ENCODE data around the gene C14orf93. TPM values are rescaled to one million over a fixed set of nuclear protein-coding genes. Genes with fewer than 3 reads are reported as not detected.

Gene C14orf93
- 4.4 TPM for polyA plus RNA-seq (2013, experiment 1 of 2)
- 6.1 TPM for polyA plus RNA-seq (2013, experiment 2 of 2)

- Histone ChIP-seq H3K9me3 (ENCODE audit: insufficient read depth, low read depth, low read length) (no peaks in the 10 kb centered on the region), H3K9ac (ENCODE audit: low read depth, low read length) (peak within 1 kb of the TSS; percentile 62), H3K27ac (ENCODE audit: low read depth, low read length) (0 out of 2 replicates have a peak within 1 kb of the TSS, but pooled peaks have one; percentile 3), H3K36me3 (ENCODE audit: insufficient read depth, low read length) (no peaks in the 10 kb centered on the region), H3K4me3 (ENCODE audit: low read length) (peak within 1 kb of the TSS; percentile 59), H3K4me1 (ENCODE audit: insufficient read depth, low read length) (peaks cover 21% of the 10 kb centered on the region), H3K27me3 (ENCODE audit: insufficient read depth, low read length) (no peaks in the 10 kb centered on the region)
- 7% methylated on average over 40 of the region's 40 CpGs for WGBS
Observed at GRCh38 chr14:23009939-23010726, at the start of gene C14orf93. TSS of gene C14orf93 (minus strand) at chr14:23010143. CDS start at chr14:22999023, 11,120 bp downstream.

- 93% methylated on average over 32 of the region's 32 CpGs for WGBS
- Histone ChIP-seq H3K9ac (ENCODE audit: low read depth, low read length) (no peak overlapping the region), H3K36me3 (ENCODE audit: insufficient read depth, low read length) (peaks cover 53% of the 10 kb centered on the region), H3K27ac (ENCODE audit: low read depth, low read length) (no peak overlapping the region), H3K4me3 (ENCODE audit: low read length) (no peak overlapping the region), H3K9me3 (ENCODE audit: insufficient read depth, low read depth, low read length) (no peaks in the 10 kb centered on the region), H3K27me3 (ENCODE audit: insufficient read depth, low read length) (peaks cover 5% of the 10 kb centered on the region; the same call in 1 of the 2 replicates), H3K4me1 (ENCODE audit: insufficient read depth, low read length) (peaks cover 6% of the 10 kb centered on the region)
Observed at GRCh38 chr14:23058654-23059504, 48.9 kb upstream of the C14orf93 start.

DNA sequence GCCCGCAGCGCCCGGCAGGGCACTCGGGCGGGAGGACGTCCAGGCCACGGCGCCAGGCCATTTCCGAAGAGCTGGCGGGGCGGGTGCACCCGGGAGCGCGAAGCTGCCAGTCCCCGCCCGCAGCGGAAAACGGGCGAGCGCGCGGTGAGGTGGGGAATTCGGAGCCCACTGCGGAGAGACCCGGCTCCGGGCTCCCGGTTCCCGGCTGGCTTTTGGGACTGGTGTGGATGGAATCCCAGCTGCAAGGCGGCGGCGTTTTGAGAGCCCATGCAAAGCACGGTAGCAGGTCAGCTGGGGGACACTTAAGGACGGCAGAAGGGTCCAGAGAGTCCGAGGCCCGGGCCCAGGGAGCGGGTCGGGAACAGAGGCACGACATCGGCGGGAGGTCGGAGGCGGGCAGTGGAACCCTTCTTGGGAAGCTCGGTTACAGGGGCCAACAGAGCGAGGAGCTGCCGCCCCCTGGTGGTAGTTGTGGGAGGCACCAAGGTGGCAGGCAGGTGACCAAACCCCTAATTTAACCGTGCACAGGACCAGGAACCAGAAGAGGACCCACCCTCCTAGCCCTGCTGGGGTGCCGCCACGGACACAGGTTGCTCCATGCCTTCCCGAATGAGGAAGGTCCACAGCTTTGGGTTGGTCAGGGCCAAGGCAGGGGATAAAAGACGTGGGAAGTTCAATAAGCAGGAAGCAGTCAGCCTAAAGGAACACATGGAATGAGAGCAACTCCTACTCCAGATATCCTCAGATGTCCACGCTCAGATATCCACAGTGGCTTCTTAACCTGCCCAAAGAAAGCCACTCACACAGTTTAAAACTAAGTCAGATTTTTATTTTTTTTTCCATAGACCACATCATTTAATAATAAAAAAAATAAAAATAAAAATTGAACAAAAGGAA, 48.1 kb upstream of the C14orf93 start:
- H3K27ac ChIP-seq (ENCODE audit: low read depth, low read length), result peak overlapping the region; percentile 88
- 3% methylated on average over 51 of the region's 51 CpGs for WGBS
- peaks cover 50% of the 10 kb centered on the region for H3K36me3 ChIP-seq (ENCODE audit: insufficient read depth, low read length)
- H3K4me3 ChIP-seq (ENCODE audit: low read length), result peak overlapping the region; percentile 63
- H3K9ac ChIP-seq (ENCODE audit: low read depth, low read length), result peak overlapping the region; percentile 70
- H3K9me3 ChIP-seq (ENCODE audit: insufficient read depth, low read depth, low read length), result no peaks in the 10 kb centered on the region
- peaks cover 5% of the 10 kb centered on the region; the same call in 1 of the 2 replicates for H3K27me3 ChIP-seq (ENCODE audit: insufficient read depth, low read length)
- H3K4me1 ChIP-seq (ENCODE audit: insufficient read depth, low read length), result peaks cover 6% of the 10 kb centered on the region

- Histone ChIP-seq H3K4me1 (ENCODE audit: insufficient read depth, low read length) (peaks cover 4% of the 10 kb centered on the region), H3K27ac (ENCODE audit: low read depth, low read length) (peak within 1 kb of the TSS; percentile 88), H3K9ac (ENCODE audit: low read depth, low read length) (peak within 1 kb of the TSS; percentile 70), H3K36me3 (ENCODE audit: insufficient read depth, low read length) (peaks cover 46% of the 10 kb centered on the region), H3K4me3 (ENCODE audit: low read length) (peak within 1 kb of the TSS; percentile 63), H3K27me3 (ENCODE audit: insufficient read depth, low read length) (peaks cover 5% of the 10 kb centered on the region; the same call in 1 of the 2 replicates), H3K9me3 (ENCODE audit: insufficient read depth, low read depth, low read length) (no peaks in the 10 kb centered on the region)
- 1% methylated on average over 73 of the region's 73 CpGs for WGBS
Observed at GRCh38 chr14:23056956-23057756, 47.2 kb upstream of the C14orf93 start, which contains the start of gene CDH24. TSS of gene CDH24 (minus strand) at chr14:23057520. CDS start at chr14:23055733, 1,787 bp downstream.

GRCh38 chr14:23056145-23056955, 46.4 kb upstream of the C14orf93 start:
- no peak overlapping the region for H3K27ac ChIP-seq (ENCODE audit: low read depth, low read length)
- H3K9me3 ChIP-seq (ENCODE audit: insufficient read depth, low read depth, low read length), result no peaks in the 10 kb centered on the region
- 13% methylated on average over 16 of the region's 17 CpGs for WGBS
- peaks cover 5% of the 10 kb centered on the region; the same call in 1 of the 2 replicates for H3K27me3 ChIP-seq (ENCODE audit: insufficient read depth, low read length)
- peaks cover 4% of the 10 kb centered on the region for H3K4me1 ChIP-seq (ENCODE audit: insufficient read depth, low read length)
- peak overlapping the region; percentile 63 for H3K4me3 ChIP-seq (ENCODE audit: low read length)
- peak overlapping the region; percentile 70; the same call in 1 of the 2 replicates for H3K9ac ChIP-seq (ENCODE audit: low read depth, low read length)
- peaks cover 43% of the 10 kb centered on the region for H3K36me3 ChIP-seq (ENCODE audit: insufficient read depth, low read length)

DNA sequence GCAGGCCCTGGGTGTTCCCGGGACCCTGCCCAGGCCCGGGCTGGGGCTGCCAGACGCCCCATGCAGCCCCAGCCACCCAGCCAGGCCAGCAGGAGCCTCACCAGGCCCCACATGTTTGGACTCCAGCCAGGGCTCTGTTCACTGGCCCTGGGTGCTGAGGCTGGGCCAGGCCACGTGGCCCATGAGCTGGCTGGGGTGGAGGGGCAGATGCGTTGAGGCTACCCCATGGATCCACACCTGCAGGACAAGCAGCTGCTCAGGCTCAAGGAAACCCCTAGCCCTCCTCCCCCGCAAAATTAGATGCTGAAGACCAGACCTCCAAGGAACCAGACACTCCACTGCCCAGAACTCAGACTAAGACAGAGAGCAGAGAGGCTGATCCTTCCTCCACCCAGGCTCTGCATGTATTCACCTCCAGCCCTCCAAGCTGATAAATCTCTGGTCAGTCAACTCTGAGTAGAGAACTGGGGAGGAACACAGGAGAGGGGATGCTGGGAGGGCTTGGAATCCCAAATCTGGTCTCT, 45.7 kb upstream of the C14orf93 start:
- no peak overlapping the region for H3K27ac ChIP-seq (ENCODE audit: low read depth, low read length)
- 91% methylated on average over 6 of the region's 6 CpGs for WGBS
- no peaks in the 10 kb centered on the region for H3K9me3 ChIP-seq (ENCODE audit: insufficient read depth, low read depth, low read length)
- no peak overlapping the region for H3K9ac ChIP-seq (ENCODE audit: low read depth, low read length)
- H3K36me3 ChIP-seq (ENCODE audit: insufficient read depth, low read length), result peaks cover 40% of the 10 kb centered on the region
- H3K4me3 ChIP-seq (ENCODE audit: low read length), result peak overlapping the region; percentile 63
- H3K4me1 ChIP-seq (ENCODE audit: insufficient read depth, low read length), result peaks cover 4% of the 10 kb centered on the region
- H3K27me3 ChIP-seq (ENCODE audit: insufficient read depth, low read length), result peaks cover 5% of the 10 kb centered on the region; the same call in 1 of the 2 replicates

DNA sequence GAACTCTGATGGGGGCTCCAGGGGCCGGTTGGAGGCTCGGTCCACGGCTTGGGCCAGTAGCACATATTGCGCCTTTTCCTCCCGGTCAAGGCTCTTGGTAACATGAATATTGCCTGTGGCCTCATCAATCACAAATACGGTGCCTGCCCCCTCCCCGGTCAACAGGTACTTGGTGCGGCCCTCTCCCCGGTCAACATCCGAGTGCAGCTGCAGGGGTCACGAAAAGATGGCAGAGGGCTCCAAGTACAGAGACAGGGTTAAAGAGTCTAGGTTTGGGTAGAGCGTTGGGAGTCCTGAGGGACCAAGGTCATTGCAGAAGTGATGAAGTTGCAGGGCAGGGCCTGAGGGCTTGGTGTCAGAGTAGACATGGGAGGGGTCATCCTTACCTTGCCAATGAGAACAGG, 45.2 kb upstream of the C14orf93 start:
- Histone ChIP-seq H3K27ac (ENCODE audit: low read depth, low read length) (no peak overlapping the region), H3K9ac (ENCODE audit: low read depth, low read length) (no peak overlapping the region), H3K4me1 (ENCODE audit: insufficient read depth, low read length) (peaks cover 4% of the 10 kb centered on the region), H3K9me3 (ENCODE audit: insufficient read depth, low read depth, low read length) (no peaks in the 10 kb centered on the region), H3K4me3 (ENCODE audit: low read length) (no peak overlapping the region), H3K36me3 (ENCODE audit: insufficient read depth, low read length) (peaks cover 35% of the 10 kb centered on the region), H3K27me3 (ENCODE audit: insufficient read depth, low read length) (peaks cover 5% of the 10 kb centered on the region; the same call in 1 of the 2 replicates)
- WGBS, result 97% methylated on average over 12 of the region's 12 CpGs

GRCh38 chr14:23054000-23054811, 44.3 kb upstream of the C14orf93 start:
- H3K4me3 ChIP-seq (ENCODE audit: low read length), result no peak overlapping the region
- peaks cover 31% of the 10 kb centered on the region for H3K36me3 ChIP-seq (ENCODE audit: insufficient read depth, low read length)
- H3K9ac ChIP-seq (ENCODE audit: low read depth, low read length), result no peak overlapping the region
- no peaks in the 10 kb centered on the region for H3K9me3 ChIP-seq (ENCODE audit: insufficient read depth, low read depth, low read length)
- peaks cover 4% of the 10 kb centered on the region for H3K4me1 ChIP-seq (ENCODE audit: insufficient read depth, low read length)
- 86% methylated on average over 17 of the region's 17 CpGs for WGBS
- H3K27ac ChIP-seq (ENCODE audit: low read depth, low read length), result no peak overlapping the region
- peaks cover 5% of the 10 kb centered on the region; the same call in 1 of the 2 replicates for H3K27me3 ChIP-seq (ENCODE audit: insufficient read depth, low read length)
